ENCODE measurements around the gene CTDSPL.

CTDSPL gene

DNA sequence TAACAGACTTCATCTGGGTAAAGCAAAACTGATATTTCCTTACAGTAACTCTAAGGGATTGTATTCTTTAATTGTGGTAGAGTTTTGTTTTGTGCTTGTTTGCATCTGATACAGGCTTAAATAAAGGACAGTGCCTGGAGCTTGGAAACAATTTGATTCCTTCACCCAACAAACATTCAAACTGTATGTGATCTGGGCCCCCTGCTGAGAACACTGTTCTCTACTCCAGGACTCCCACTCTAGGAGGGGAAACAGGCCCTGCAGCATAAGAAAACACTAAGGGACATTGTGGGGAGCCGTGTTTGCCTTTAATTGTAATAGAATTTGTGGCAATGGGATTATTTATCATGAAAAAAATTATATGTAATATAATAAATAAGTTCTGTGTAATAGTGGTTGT, 56.9 kb downstream of the CTDSPL start:
- no peak for DNase-seq

DNA sequence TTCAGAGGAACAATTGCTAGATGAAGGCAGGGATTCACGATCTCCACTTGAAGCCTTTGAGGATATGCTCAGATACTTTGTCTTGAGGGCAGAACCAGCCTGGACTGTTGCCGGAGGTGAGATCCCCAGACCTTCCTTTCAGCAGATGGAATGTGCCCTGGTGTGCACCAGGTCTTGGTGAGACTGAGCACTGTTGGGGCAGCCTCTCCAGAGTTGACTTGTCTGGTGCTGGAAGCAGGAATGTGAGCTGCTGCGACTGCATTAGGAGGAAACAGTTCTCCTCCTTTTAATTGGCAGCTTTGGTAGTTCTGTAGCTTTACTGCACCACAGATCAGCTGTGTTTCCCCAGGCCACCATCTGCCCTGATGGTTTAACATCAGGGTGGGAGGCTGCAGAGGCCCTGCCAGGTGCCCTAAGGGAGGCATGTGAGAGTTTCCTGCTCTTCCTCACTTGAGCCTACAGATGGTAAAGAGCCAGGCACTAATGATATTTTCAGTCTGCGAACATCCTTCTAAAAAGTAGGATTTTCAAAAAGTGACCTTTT, 58.5 kb downstream of the CTDSPL start:
- DNase-seq: no peak

DNA sequence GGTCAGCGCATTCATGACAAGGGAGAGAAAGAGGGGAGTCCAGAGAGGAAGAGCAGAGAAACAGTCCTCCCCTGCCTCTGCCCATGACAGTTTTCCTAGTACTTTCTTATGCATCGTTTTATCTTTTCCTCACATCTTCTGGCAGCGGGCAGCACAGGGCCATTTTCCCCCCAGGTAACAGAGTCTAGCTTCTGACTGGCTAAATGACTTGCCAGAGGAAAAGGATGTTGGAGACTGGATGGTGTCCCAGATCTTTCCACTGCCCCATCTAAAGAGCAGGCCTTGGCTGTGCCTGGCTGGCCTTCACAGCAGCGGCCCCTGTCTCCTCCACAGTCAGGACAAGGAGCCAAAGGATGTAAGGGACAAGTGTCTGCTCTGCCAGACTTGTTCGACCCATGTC, 59.3 kb downstream of the CTDSPL start:
- DNase-seq: no peak

DNA sequence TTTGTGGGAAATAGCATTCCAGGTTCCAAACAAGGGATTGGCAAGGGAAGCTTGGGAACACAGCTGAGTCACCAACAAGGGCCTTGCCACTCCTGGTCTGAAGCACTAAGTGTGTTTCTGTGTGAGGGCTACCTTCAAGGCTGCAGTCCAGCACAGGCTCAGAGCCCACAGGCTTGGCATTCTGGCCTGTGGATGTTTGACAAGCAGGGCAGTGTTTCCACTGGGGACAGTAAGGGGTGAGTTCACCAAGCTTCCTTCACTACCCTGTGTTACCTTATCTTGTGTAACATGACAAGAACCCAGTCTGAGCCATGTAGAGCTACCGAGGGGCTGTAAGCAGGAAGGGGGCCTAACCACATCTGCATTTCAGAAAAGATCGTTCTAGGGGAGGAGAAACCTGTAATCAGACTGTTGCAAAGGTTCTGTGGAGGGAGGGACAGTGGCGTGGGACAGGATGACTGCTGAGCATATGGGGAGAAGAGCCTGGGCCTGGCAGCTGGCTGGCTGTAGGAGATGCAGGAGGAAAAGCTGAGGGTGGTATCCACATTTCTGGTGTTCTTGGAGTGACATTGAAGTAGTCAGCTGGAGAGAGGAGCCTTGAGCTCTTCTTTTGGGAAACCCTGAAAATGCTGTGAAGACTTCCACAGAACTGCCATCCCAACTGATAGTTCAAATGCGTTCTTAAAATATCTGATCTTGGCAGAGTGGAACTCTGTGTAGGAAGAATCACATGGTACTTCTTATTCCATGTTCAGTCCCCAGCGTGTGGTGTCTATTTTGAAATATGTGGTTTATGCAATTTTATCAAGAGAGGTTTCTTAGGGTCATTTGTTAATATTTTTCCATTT, 61.3 kb downstream of the CTDSPL start:
- DNase-seq: no peak

- DNase-seq: no peak
Measured at GRCh38 chr3:37923569-37924040, 61.9 kb downstream of the CTDSPL start.

- no peak for DNase-seq
Measured at GRCh38 chr3:37924453-37924852, 62.8 kb downstream of the CTDSPL start.

DNA sequence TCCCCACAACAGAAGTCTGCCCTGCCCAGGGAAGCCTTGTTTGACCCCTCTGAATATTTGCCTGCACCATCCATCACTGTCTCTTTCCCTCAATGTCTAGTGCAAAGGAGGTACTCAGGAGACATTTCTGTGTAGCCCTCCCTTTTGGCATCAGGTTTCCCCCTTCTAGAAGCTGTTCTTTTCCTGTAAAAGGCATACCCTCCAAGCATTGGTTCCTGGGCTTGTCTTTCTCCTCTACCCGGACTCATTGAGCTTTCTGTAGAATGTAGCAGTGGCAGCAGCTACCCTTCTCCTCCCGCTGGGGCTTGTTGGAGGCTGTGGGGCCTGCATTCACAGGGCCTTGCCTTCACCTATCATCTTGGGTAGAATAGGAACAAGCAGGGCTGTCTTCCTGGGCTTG, 63.5 kb downstream of the CTDSPL start:
- DNase-seq: no peak

DNA sequence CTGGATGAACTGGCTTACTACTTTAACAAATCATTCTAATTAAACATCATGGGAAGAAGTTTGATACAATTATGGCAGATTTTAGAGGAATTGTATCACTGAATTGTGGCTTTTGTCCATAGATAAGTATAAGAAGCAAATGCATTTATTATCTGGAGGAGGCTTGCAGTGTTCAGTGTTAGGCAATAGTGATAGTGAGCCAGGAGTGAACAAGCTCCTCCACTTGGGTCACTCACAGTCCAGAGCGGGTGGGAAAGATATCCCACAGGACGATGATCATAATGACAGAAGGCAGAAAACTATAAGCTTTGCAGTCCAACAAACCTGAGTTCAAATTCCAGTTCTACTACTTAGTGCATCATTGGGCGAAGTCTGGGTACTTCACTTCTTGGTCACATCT, 64.9 kb downstream of the CTDSPL start:
- no peak for DNase-seq

DNA sequence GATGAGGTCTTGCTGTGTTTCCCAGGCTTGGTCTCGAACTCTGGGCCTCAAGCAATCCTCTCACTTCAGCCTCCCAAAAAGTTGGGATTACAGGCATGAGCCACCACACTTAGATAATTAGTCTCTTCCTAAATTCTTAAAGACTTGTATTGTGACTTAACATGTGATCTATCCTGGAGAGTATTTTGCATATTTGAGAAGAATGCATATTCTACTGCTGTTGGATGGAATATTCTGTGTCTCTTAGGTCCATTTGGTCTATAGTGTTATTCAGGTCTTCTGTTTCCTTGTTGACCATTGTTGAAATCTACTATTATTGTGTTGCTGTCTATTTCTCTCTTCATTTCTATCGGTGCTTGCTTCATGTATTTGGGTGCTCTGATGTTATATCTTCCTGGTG, 68.8 kb downstream of the CTDSPL start:
- DNase-seq: no peak

GRCh38 chr3:37932505-37932904, 70.8 kb downstream of the CTDSPL start:
- DNase-seq: no peak

DNA sequence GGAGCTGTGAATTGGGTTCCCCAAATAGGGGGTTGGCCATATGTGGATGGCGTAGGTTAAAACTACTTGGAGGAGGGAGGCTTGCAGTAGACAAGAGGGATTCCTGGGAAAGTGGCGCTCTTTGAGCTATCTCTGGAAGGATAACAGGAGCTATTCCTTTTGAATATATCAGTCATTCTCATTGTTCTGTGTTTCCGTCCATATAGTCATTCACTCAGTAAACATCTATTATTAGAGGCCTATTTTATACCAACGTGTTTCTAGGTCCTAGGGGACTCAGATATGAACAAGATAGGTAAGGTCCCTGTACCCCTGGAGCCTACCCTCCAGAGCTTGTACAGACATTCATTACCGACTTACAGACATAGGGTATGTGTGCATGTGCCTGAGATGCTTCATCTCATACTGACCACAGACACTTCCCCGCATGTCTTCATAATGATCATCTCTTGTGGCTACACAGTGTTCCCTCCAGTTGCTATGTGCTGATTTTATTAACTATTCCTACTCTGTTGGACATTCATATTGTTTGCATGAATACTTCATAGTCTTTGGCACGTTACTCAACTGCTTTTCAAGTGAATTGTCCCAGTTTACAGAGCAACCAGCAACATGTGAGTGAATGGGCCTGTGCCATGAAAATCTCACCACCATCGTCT, 73.1 kb downstream of the CTDSPL start:
- no peak for DNase-seq

GRCh38 chr3:37935290-37935668, 73.6 kb downstream of the CTDSPL start:
- DNase-seq: no peak

- DNase-seq: no peak
Measured at GRCh38 chr3:37935756-37936666, 74.3 kb downstream of the CTDSPL start.

- no peak for DNase-seq
Measured at GRCh38 chr3:37937156-37937555, 75.5 kb downstream of the CTDSPL start.

GRCh38 chr3:37938011-37938410, 76.3 kb downstream of the CTDSPL start:
- DNase-seq: no peak

- no peak for DNase-seq
Measured at GRCh38 chr3:37940242-37940908, 78.7 kb downstream of the CTDSPL start.

- no peak for DNase-seq
Measured at GRCh38 chr3:37941608-37942508, 80.2 kb downstream of the CTDSPL start.

DNA sequence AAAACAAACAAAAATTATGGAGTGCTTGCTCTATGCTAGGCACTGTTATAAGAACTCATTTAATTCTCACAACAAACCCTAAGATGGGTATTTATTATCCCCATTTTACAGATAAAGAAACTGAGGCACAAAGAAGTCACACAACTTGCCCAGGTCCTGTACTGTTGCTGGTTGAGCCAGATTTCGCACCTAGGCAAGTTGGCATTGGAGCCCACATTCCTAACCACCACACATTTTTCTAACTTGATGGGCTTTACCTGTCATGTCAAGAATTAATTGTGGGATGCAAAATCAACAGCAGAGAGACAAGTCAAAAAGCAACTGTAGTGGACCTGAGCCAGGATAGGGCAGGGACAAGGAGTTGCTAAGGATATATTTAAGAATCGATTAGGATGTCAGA, 81.0 kb downstream of the CTDSPL start:
- no peak for DNase-seq

DNA sequence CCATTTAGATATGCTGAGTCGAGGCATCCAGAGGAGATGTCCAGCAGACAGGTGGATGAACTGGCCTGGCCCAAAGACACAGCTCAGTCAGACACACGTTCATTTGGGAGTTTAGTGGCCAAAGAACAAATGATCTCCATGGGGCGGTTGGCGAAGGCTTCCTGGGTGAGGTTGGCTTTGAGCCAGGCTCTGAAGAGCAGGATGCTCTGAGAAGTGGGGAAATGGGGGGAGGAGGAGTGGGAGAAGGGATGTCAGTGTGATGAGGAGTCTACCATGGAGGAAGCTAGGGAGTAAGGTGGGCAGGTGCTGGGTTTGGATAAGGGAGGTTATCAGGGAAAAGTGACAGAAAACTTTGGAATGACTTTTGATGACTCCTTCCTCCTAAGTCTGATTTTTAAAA, 81.4 kb downstream of the CTDSPL start:
- no peak for DNase-seq

DNA sequence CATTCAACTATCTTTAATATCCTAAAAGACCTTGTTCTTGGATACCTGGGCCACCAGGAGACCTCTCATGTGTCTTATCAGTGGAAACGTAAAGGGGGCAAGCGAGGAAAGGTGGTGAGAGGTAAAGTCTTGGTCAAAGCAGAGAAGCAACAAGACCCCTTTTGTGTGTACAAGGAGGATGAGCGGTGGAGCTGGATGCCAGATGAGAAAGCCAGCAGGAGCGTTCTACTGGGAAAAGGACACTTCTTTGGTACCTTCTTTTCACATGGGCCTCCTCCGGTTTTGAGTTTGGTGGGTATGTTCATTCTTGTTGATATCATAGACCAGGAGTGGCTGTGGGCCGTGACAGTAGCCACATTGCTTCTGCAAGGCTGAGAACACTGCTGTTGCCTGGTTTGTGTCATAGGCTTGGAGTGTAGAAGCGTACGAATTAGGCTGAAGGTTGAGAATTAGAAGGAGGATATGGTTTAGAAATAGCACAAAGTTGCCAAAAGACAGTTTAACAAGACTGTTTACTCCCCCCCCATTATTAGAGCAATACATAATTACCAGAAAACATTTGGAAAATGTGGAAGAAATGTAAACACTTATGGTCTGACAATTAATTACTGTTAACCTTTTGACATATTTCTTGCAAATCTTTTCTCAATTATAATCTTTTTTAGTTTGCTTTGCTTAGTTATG, 82.1 kb downstream of the CTDSPL start:
- no peak for DNase-seq

- DNase-seq: no peak
Measured at GRCh38 chr3:37944391-37944842, 82.7 kb downstream of the CTDSPL start.

All from activated T-cell treated with anti-CD3 and anti-CD28 coated beads, Interleukin-2, amount 50 U/mL, for 1 hour (primary cell).